A549 (cell line): ENCODE results near the gene SPARC. TPM values are rescaled to one million over a fixed set of nuclear protein-coding genes. Genes with fewer than 3 reads are reported as not detected.

ENCODE experiments used
- ATAC-seq, 2 experiments: fragments of 200-7000 bp in 1 of 2; fragments of >200 bp in 1 of 2; cut with Nextera tagmentation in 1 of 2; cut with Tn5 transposase in 1 of 2; 3 replicates each; pipeline versions ENCODE4 v1.8.0 to v1.9.1; 2018 to 2020; ENCODE audit warnings: mild to moderate bottlenecking in 1 of 2, moderate library complexity in 1 of 2
- CTCF ChIA-PET: fragments of 300-600 bp; sonication (Branson Sonifier 250); formaldehyde crosslinking; extraction: SDS; loops from one replicate; lab custom pipeline; 2021; ENCODE audit warnings: antibody characterized with exemption, inconsistent platforms; lab: Yijun Ruan, JAX
- POLR2A ChIA-PET: fragments of 350-600 bp; formaldehyde crosslinking; extraction: SDS; loops from one replicate; lab custom pipeline; 2021; ENCODE audit warnings: antibody characterized with exemption, inconsistent platforms; lab: Yijun Ruan, JAX
- DNase-seq, 2 experiments: peaks; one replicate each; pipeline versions ENCODE4 v3.0.0 to v3.0.0-alpha.2; 2011 to 2016; ENCODE audit warnings: low read depth in 1 of 2, low spot score in 1 of 2
- FAIRE-seq: peaks from 2 replicates; lab custom pipeline; 2011; peaks lifted over from hg19 to GRCh38; lab: Jason Lieb, UNC
- H3K27ac ChIP-seq, 2 experiments: fragments of >200 bp; sonication (Bioruptor Twin); formaldehyde crosslinking; 3 replicates each; pipeline ENCODE4 v1.5.1; 2016 to 2017
- H3K4me1 ChIP-seq: fragments of >200 bp; sonication (Bioruptor Twin); formaldehyde crosslinking; 3 replicates; pipeline ENCODE4 v1.6.1; 2016
- H3K4me2 ChIP-seq: fragments of >200 bp; sonication (Bioruptor Twin); formaldehyde crosslinking; 3 replicates; pipeline ENCODE4 v1.6.1; 2016
- H3K4me3 ChIP-seq: fragments of >200 bp; sonication (Bioruptor Twin); formaldehyde crosslinking; 3 replicates; pipeline ENCODE4 v1.5.1; 2016
- H3K9me3 ChIP-seq: fragments of >200 bp; sonication (Bioruptor Twin); formaldehyde crosslinking; 3 replicates; pipeline ENCODE4 v1.6.1; 2016
- BHLHE40 ChIP-seq: IDR thresholded peaks from 2 replicates; pipeline ENCODE4 v1.6.1; 2012; ENCODE audit warnings: low read depth, low read length, inconsistent platforms
- CBX8 ChIP-seq: fragments of 200-600 bp; sonication (generic); IDR thresholded peaks from 2 replicates; pipeline ENCODE4 v1.6.1; 2016
- CHD2 ChIP-seq: fragments of 150-350 bp; IDR thresholded peaks from 2 replicates; pipeline ENCODE4 v1.6.1; 2014; ENCODE audit warnings: low read length; ENCODE audit not compliant: partially characterized antibody
- EP300 ChIP-seq, 2 experiments: fragments of >200 bp; sonication (Bioruptor Twin); formaldehyde crosslinking; IDR thresholded peaks; 2 replicates in 1 of 2; 3 replicates in 1 of 2; pipeline ENCODE4 v1.6.1; 2016 to 2017
- FOSB ChIP-seq: fragments of 250-450 bp; sonication (Bioruptor Pico); IDR thresholded peaks from 2 replicates; pipeline ENCODE4 v1.5.0; 2020; ENCODE audit warnings: mild to moderate bottlenecking, moderate library complexity
- HDAC2 ChIP-seq: fragments of 200-600 bp; sonication (generic); IDR thresholded peaks from 2 replicates; pipeline ENCODE4 v1.6.1; 2016
- HEYL ChIP-seq: fragments of 250-450 bp; sonication (Bioruptor Pico); IDR thresholded peaks from 2 replicates; pipeline ENCODE4 v1.8.0; 2021; ENCODE audit warnings: mild to moderate bottlenecking, moderate library complexity
- HOXB13 ChIP-seq: fragments of 250-450 bp; sonication (Bioruptor Pico); IDR thresholded peaks from 2 replicates; pipeline ENCODE4 v1.5.0; 2020; ENCODE audit warnings: low read depth, mild to moderate bottlenecking, moderate library complexity
- HOXB5 ChIP-seq: fragments of 250-450 bp; sonication (Bioruptor Pico); IDR thresholded peaks from 2 replicates; pipeline ENCODE4 v1.5.0; 2020; ENCODE audit warnings: mild to moderate bottlenecking, moderate library complexity
- JUNB ChIP-seq: fragments of >200 bp; sonication (Bioruptor Twin); formaldehyde crosslinking; IDR thresholded peaks from 2 replicates; pipeline ENCODE4 v1.6.1; 2016
- MAFK ChIP-seq: fragments of 450-650 bp; IDR thresholded peaks from 2 replicates; pipeline ENCODE4 v1.6.1; 2014; ENCODE audit not compliant: partially characterized antibody
- NFE2L2 ChIP-seq: fragments of 150-350 bp; conservative IDR thresholded peaks from 2 replicates; pipeline ENCODE4 v1.6.1; 2014; ENCODE audit warnings: low read length
- NPAS2 ChIP-seq: fragments of 250-450 bp; sonication (Bioruptor Pico); IDR thresholded peaks from 2 replicates; pipeline ENCODE4 v1.8.0; 2022; ENCODE audit warnings: mild to moderate bottlenecking, moderate library complexity, borderline replicate concordance
- NR3C1 ChIP-seq: fragments of >200 bp; sonication (Bioruptor Twin); formaldehyde crosslinking; IDR thresholded peaks from 3 replicates; pipeline ENCODE4 v1.6.1; 2017
- PHF8 ChIP-seq: fragments of 200-600 bp; sonication (generic); IDR thresholded peaks from 2 replicates; pipeline ENCODE4 v1.6.1; 2016; ENCODE audit warnings: low read depth, mild to moderate bottlenecking, antibody characterized with exemption, moderate library complexity, borderline replicate concordance
- POLR2A ChIP-seq: IDR thresholded peaks from 2 replicates; pipeline ENCODE4 v1.6.1; 2012; ENCODE audit warnings: mild to moderate bottlenecking, low read length
- RNF2 ChIP-seq: fragments of 200-600 bp; sonication (generic); IDR thresholded peaks from 2 replicates; pipeline ENCODE4 v1.6.1; 2016; ENCODE audit warnings: low read depth, mild to moderate bottlenecking, antibody characterized with exemption, moderate library complexity, borderline replicate concordance
- TP53 ChIP-seq: fragments of 250-450 bp; sonication (Bioruptor Pico); IDR thresholded peaks from 2 replicates; pipeline ENCODE4 v1.5.0; 2021; ENCODE audit warnings: mild to moderate bottlenecking, moderate library complexity
- ZC3H11A ChIP-seq: fragments of 450-650 bp; IDR thresholded peaks from 2 replicates; pipeline ENCODE4 v1.6.1; 2014; ENCODE audit warnings: antibody characterized with exemption, mild to moderate bottlenecking
- ZNF302 ChIP-seq: fragments of 250-450 bp; sonication (Bioruptor Pico); IDR thresholded peaks from 2 replicates; pipeline ENCODE4 v1.9.0; 2021; ENCODE audit warnings: inconsistent platforms, mild to moderate bottlenecking, moderate library complexity
- WGBS: methylation state at CpG from one replicate; pipeline ENCODE4 v1.1.6; 2017; ENCODE audit errors: missing lambda C conversion rate; 5-methylcytosine and 5-hydroxymethylcytosine counted together
- polyA plus RNA-seq, 4 experiments: library from polyadenylated mRNA; depleted of rRNA in 3 of 4; stranded (reverse); fragments of >200 nt; fragmentation: RNase III in 1 of 4; extraction: RNeasy Plus Mini Kit Qiagen cat#74134 plus additional on column Dnase treatment in 1 of 4; gene quantifications; 2 replicates in 3 of 4; 3 replicates in 1 of 4; pipeline ENCODE4 v1.2.3, GENCODE V29; 2011 to 2017
- TF ChIP-seq, protein P1 (sequence below): fragments of 200-600 bp; sonication (generic); IDR thresholded peaks from 2 replicates; pipeline ENCODE4 v1.6.1; 2016; ENCODE audit warnings: antibody characterized with exemption, mild to moderate bottlenecking, moderate library complexity

The SPARC gene
- polyA plus RNA-seq, 2 of the 4 experiments (the other 2 are of a cell fraction), result 33.8 to 45.7 TPM

DNA sequence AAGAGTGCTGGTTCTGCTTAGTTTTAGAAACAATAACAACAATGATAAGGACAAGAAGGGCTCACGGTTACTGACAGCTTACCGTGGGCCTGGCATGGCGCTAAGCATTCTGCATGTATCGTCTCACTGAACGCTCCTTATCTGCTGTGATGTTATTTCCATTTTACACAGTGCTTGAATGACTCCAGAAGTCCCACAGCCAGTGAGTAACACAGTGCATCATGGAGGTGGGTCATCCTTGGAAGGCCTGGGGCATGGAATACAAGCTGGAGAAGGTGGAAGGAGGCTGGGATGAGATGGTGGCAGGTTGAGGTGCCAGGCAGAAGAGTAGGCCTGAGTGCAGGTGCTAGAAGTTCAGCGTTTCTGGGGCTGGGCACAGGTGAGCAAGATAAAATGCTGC is 59.1 kb downstream of the SPARC start:
- Histone ChIP-seq H3K27ac (no peak overlapping the region), H3K4me3 (no peak overlapping the region), H3K4me1 (no peaks in the 10 kb centered on the region), H3K9me3 (no peaks in the 10 kb centered on the region), H3K4me2 (no peak overlapping the region)
- WGBS, result 65% methylated on average over 6 of the region's 6 CpGs
- DNase-seq, result no peak
- no peak for TF ChIP-seq FOSB
- no peak for TF ChIP-seq PHF8
- TF ChIP-seq EP300 (IDR thresholded peaks at IDR 0.05), result no peak
- no peak for TF ChIP-seq HDAC2
- TF ChIP-seq CHD2, result no peak
- no peak for TF ChIP-seq NR3C1
- TF ChIP-seq CBX8, result no peak
- TF ChIP-seq POLR2A, result no peak
- no peak for TF ChIP-seq JUNB
- POLR2A ChIA-PET, result interaction anchor here (1.2 kb wide), 1 partner anchor 15 kb away, joined by 3 read pairs; no protein-coding TSS in a partner anchor
- peak in 1 of 2 experiments; percentile 31; a peak in 1 of 6 replicates for ATAC-seq
- CTCF ChIA-PET, result interaction anchor here (0.5 kb wide), 1 partner anchor 311 kb away, joined by 3 read pairs; no protein-coding TSS in a partner anchor
- FAIRE-seq, result no peak

DNA sequence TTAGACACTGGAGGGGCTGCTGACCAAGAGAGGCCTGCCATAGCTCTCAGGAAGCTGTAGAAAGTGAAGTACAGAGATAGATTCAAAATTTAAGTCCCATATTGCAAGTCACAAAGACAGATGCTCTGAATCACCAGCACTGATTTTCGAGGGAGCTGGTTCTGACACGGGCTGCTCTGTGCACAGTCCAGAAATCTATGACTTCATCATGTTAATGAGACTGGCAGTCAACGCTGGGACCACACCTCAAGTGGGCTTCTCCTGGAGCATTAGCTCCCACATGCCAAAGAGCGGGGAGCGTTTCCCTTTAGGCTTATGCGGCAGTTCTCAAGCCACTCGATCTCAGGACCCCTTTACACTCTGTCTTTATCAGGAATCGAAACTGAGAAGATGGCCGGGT is 61.4 kb downstream of the SPARC start:
- Histone ChIP-seq H3K9me3 (no peaks in the 10 kb centered on the region), H3K4me2 (no peak overlapping the region), H3K4me3 (no peak overlapping the region), H3K4me1 (no peaks in the 10 kb centered on the region), H3K27ac (no peak overlapping the region)
- ChIA-PET POLR2A (no interaction called here), CTCF (interaction anchor here (1.0 to 1.8 kb wide), 5 partner anchors 9 to 309 kb away, joined by 3 to 7 read pairs (median 3); no protein-coding TSS in a partner anchor)
- ATAC-seq (no peak), FAIRE-seq (no peak), DNase-seq (no peak)
- WGBS, result 45% methylated on average over 9 of the region's 9 CpGs
- no peak for TF ChIP-seq HEYL (CRISPR knock-in tag)
- TF ChIP-seq, protein P1, sequence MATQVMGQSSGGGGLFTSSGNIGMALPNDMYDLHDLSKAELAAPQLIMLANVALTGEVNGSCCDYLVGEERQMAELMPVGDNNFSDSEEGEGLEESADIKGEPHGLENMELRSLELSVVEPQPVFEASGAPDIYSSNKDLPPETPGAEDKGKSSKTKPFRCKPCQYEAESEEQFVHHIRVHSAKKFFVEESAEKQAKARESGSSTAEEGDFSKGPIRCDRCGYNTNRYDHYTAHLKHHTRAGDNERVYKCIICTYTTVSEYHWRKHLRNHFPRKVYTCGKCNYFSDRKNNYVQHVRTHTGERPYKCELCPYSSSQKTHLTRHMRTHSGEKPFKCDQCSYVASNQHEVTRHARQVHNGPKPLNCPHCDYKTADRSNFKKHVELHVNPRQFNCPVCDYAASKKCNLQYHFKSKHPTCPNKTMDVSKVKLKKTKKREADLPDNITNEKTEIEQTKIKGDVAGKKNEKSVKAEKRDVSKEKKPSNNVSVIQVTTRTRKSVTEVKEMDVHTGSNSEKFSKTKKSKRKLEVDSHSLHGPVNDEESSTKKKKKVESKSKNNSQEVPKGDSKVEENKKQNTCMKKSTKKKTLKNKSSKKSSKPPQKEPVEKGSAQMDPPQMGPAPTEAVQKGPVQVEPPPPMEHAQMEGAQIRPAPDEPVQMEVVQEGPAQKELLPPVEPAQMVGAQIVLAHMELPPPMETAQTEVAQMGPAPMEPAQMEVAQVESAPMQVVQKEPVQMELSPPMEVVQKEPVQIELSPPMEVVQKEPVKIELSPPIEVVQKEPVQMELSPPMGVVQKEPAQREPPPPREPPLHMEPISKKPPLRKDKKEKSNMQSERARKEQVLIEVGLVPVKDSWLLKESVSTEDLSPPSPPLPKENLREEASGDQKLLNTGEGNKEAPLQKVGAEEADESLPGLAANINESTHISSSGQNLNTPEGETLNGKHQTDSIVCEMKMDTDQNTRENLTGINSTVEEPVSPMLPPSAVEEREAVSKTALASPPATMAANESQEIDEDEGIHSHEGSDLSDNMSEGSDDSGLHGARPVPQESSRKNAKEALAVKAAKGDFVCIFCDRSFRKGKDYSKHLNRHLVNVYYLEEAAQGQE, result no peak
- TF ChIP-seq ZC3H11A, result no peak
- TF ChIP-seq HOXB13 (CRISPR knock-in tag), result no peak
- TF ChIP-seq RNF2, result no peak
- no peak for TF ChIP-seq HOXB5
- TF ChIP-seq CBX8, result no peak
- TF ChIP-seq NFE2L2, result no peak
- TF ChIP-seq ZNF302 (CRISPR knock-in tag), result no peak
- TF ChIP-seq MAFK, result no peak
- TF ChIP-seq TP53 (CRISPR knock-in tag), result no peak

DNA sequence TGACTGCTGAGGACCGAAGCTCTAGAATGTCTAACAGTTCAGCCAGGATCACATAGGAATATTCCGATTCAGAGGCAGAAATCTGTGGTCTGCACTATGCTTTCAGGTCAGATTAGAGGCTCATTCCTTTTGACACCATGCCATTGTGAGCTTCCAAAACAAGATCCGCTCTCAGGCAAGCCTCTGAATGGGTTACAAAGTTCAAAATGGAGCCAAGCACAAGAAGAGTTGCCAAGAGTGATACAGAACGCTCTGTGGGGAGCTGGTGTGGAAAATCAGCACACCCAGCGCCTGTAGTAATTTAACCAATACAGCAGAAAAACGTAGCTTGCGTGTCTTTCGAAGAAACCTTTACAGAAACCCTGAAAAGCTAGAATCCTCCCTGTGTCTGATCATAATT is 62.2 kb downstream of the SPARC start:
- 41% methylated on average over 8 of the region's 8 CpGs for WGBS
- ChIA-PET POLR2A (no interaction called here), CTCF (interaction anchor here (1.0 to 1.8 kb wide), 7 partner anchors 8 to 308 kb away, joined by 3 to 7 read pairs (median 3); no protein-coding TSS in a partner anchor)
- TF ChIP-seq EP300 (IDR thresholded peaks at IDR 0.05) (no peak), BHLHE40 (no peak), HDAC2 (no peak), NPAS2 (no peak)
- Histone ChIP-seq H3K27ac (no peak overlapping the region), H3K4me2 (no peak overlapping the region), H3K4me1 (no peaks in the 10 kb centered on the region), H3K9me3 (no peaks in the 10 kb centered on the region), H3K4me3 (no peak overlapping the region)
- FAIRE-seq (no peak), DNase-seq (no peak), ATAC-seq (no peak)
